IMR-90 (cell line): ENCODE results near the gene GOLT1A. TPM values are rescaled to one million over a fixed set of nuclear protein-coding genes. Genes with fewer than 3 reads are reported as not detected.

Experiments used
- ATAC-seq: fragments of 200-7000 bp; cut with Tn5 transposase; 2 replicates; pipeline ENCODE4 v1.9.1; 2020; ENCODE audit warnings: low read depth, mild to moderate bottlenecking, moderate library complexity
- BruUV-seq: library from RNA; stranded (reverse); fragments of 400-500 nt; replicated peaks from 2 replicates; lab custom pipeline; 2021; lab: Mats Ljungman, UMichigan
- CTCF ChIA-PET: fragments of 300-600 bp; formaldehyde crosslinking; extraction: SDS; loops from one replicate; lab custom pipeline; 2021; ENCODE audit warnings: antibody characterized with exemption; lab: Yijun Ruan, JAX
- POLR2A ChIA-PET: fragments of 300-600 bp; sonication (Branson Sonifier 250); formaldehyde crosslinking; loops from one replicate; lab custom pipeline; 2022; ENCODE audit warnings: antibody characterized with exemption; ENCODE audit not compliant: unreplicated experiment; lab: Charles Lee
- DNase-seq: peaks from one replicate; pipeline ENCODE4 v3.0.0; 2013
- H2AFZ ChIP-seq: replicated peaks from 2 replicates; pipeline ENCODE3; 2013; ENCODE audit warnings: low read length, mild to moderate bottlenecking; ENCODE audit not compliant: poor library complexity
- H2AK5ac ChIP-seq: 2 replicates; pipeline ENCODE4 v1.6.1; 2013; ENCODE audit warnings: low read depth, low read length, inconsistent platforms
- H2AK9ac ChIP-seq: replicated peaks from 2 replicates; pipeline ENCODE3; 2013; ENCODE audit warnings: mild to moderate bottlenecking, low read depth, low read length, moderate library complexity; ENCODE audit not compliant: poor library complexity
- H2BK120ac ChIP-seq: 2 replicates; pipeline ENCODE4 v1.6.1; 2013; ENCODE audit warnings: low read depth, low read length, inconsistent platforms
- H2BK15ac ChIP-seq: 3 replicates; pipeline ENCODE4 v1.6.1; 2013; ENCODE audit warnings: low read depth, low read length, inconsistent platforms
- H2BK20ac ChIP-seq: 2 replicates; pipeline ENCODE4 v1.6.1; 2013; ENCODE audit warnings: low read depth, mild to moderate bottlenecking, inconsistent platforms, low read length, moderate library complexity
- H2BK5ac ChIP-seq: 2 replicates; pipeline ENCODE4 v1.6.1; 2013; ENCODE audit warnings: mild to moderate bottlenecking, low read depth, low read length, inconsistent platforms; ENCODE audit not compliant: poor library complexity, severe bottlenecking
- H3K14ac ChIP-seq: replicated peaks from 2 replicates; pipeline ENCODE4 v1.6.1; 2013; ENCODE audit warnings: low read depth, low read length, inconsistent platforms
- H3K18ac ChIP-seq: 2 replicates; pipeline ENCODE4 v1.6.1; 2013; ENCODE audit warnings: low read depth, low read length, control low read depth
- H3K23ac ChIP-seq: 2 replicates; pipeline ENCODE4 v1.6.1; 2013; ENCODE audit warnings: low read depth, low read length, inconsistent platforms
- H3K27ac ChIP-seq: 2 replicates; pipeline ENCODE4 v1.5.1; 2013; ENCODE audit warnings: mild to moderate bottlenecking, control low read depth, low read length; ENCODE audit not compliant: insufficient read depth
- H3K27me3 ChIP-seq: 2 replicates; pipeline ENCODE4 v1.6.1; 2013; ENCODE audit warnings: low read length; ENCODE audit not compliant: control insufficient read depth, insufficient read depth
- H3K36me3 ChIP-seq: 2 replicates; pipeline ENCODE4 v1.6.1; 2013; ENCODE audit warnings: low read length, mixed read lengths; ENCODE audit not compliant: control insufficient read depth, insufficient read depth
- H3K4ac ChIP-seq: 2 replicates; pipeline ENCODE4 v1.6.1; 2013; ENCODE audit warnings: low read depth, low read length, inconsistent platforms
- H3K4me1 ChIP-seq: 2 replicates; pipeline ENCODE4 v1.6.1; 2013; ENCODE audit warnings: low read length, mixed read lengths; ENCODE audit not compliant: control insufficient read depth, insufficient read depth
- H3K4me2 ChIP-seq: 2 replicates; pipeline ENCODE4 v1.6.1; 2013; ENCODE audit warnings: low read depth, mild to moderate bottlenecking, control low read depth, low read length, moderate library complexity
- H3K4me3 ChIP-seq: 2 replicates; pipeline ENCODE4 v1.5.1; 2013; ENCODE audit warnings: low read depth, mild to moderate bottlenecking, control low read depth, low read length, moderate library complexity; ENCODE audit not compliant: insufficient read depth
- H3K56ac ChIP-seq: 2 replicates; pipeline ENCODE4 v1.6.1; 2013; ENCODE audit warnings: low read length, inconsistent platforms; ENCODE audit not compliant: insufficient read depth; ENCODE audit errors: extremely low read depth
- H3K79me1 ChIP-seq, 2 experiments: 2 replicates each; pipeline ENCODE4 v1.6.1; 2013; ENCODE audit warnings: low read length in 2 of 2, inconsistent platforms in 1 of 2, low read depth in 1 of 2
- H3K9ac ChIP-seq: 2 replicates; pipeline ENCODE4 v1.6.1; 2013; ENCODE audit warnings: low read depth, low read length, control low read depth
- H3K9me1 ChIP-seq: 2 replicates; pipeline ENCODE4 v1.6.1; 2013; ENCODE audit warnings: low read length, inconsistent platforms; ENCODE audit not compliant: insufficient read depth
- H3K9me3 ChIP-seq: 2 replicates; pipeline ENCODE4 v1.6.1; 2013; ENCODE audit warnings: low read length; ENCODE audit not compliant: control insufficient read depth, insufficient read depth
- H4K20me1 ChIP-seq: 2 replicates; pipeline ENCODE4 v1.6.1; 2013; ENCODE audit warnings: low read length, inconsistent platforms; ENCODE audit not compliant: insufficient read depth
- H4K5ac ChIP-seq: 2 replicates; pipeline ENCODE4 v1.6.1; 2013; ENCODE audit warnings: mild to moderate bottlenecking, low read depth, low read length, control low read depth
- H4K8ac ChIP-seq, 2 experiments: 2 replicates each; pipeline ENCODE4 v1.6.1; 2013; ENCODE audit warnings: low read depth in 2 of 2, low read length in 2 of 2, control low read depth in 1 of 2, inconsistent platforms in 1 of 2
- H4K91ac ChIP-seq: 2 replicates; pipeline ENCODE4 v1.6.1; 2013; ENCODE audit warnings: low read depth, low read length, inconsistent platforms; ENCODE audit not compliant: insufficient read depth
- CEBPB ChIP-seq: IDR thresholded peaks from 2 replicates; pipeline ENCODE4 v1.6.1; 2012; ENCODE audit warnings: low read depth, low read length, improper control_type of control experiment
- CHD1 ChIP-seq: IDR thresholded peaks from 2 replicates; pipeline ENCODE4 v1.6.1; 2012; ENCODE audit warnings: low read depth, low read length, improper control_type of control experiment
- ELK1 ChIP-seq: fragments of 150-350 bp; IDR thresholded peaks from 2 replicates; pipeline ENCODE4 v1.6.1; 2016; ENCODE audit warnings: low read depth, mild to moderate bottlenecking, low read length, moderate library complexity, borderline replicate concordance
- FOS ChIP-seq: fragments of 150-350 bp; IDR thresholded peaks from 2 replicates; pipeline ENCODE4 v1.6.1; 2016; ENCODE audit warnings: low read depth, low read length
- MAFK ChIP-seq: IDR thresholded peaks from 2 replicates; pipeline ENCODE4 v1.6.1; 2012; ENCODE audit warnings: low read depth, low read length, improper control_type of control experiment
- MXI1 ChIP-seq: IDR thresholded peaks from 2 replicates; pipeline ENCODE4 v1.6.1; 2012; ENCODE audit warnings: low read depth, mild to moderate bottlenecking, low read length, moderate library complexity, borderline replicate concordance
- NFE2L2 ChIP-seq: fragments of 150-350 bp; IDR thresholded peaks from 2 replicates; pipeline ENCODE4 v1.6.1; 2016; ENCODE audit warnings: low read depth, mild to moderate bottlenecking, low read length
- POLR2A ChIP-seq: IDR thresholded peaks from 2 replicates; pipeline ENCODE4 v1.6.1; 2012; ENCODE audit warnings: mild to moderate bottlenecking, low read depth, low read length
- RAD21 ChIP-seq: IDR thresholded peaks from 2 replicates; pipeline ENCODE4 v1.6.1; 2012; ENCODE audit warnings: low read length, improper control_type of control experiment
- RCOR1 ChIP-seq: IDR thresholded peaks from 2 replicates; pipeline ENCODE4 v1.6.1; 2012; ENCODE audit warnings: mild to moderate bottlenecking, low read length, improper control_type of control experiment; ENCODE audit not compliant: insufficient replicate concordance
- RFX5 ChIP-seq: IDR thresholded peaks from 2 replicates; pipeline ENCODE4 v1.8.0; 2012; ENCODE audit warnings: low read depth, mild to moderate bottlenecking, low read length, moderate library complexity
- SMC3 ChIP-seq: fragments of 150-350 bp; IDR thresholded peaks from 2 replicates; pipeline ENCODE4 v1.6.1; 2016; ENCODE audit warnings: low read depth, mild to moderate bottlenecking, antibody characterized with exemption, low read length, moderate library complexity
- USF2 ChIP-seq: fragments of 150-350 bp; IDR thresholded peaks from 2 replicates; pipeline ENCODE4 v1.6.1; 2017; ENCODE audit warnings: mild to moderate bottlenecking, antibody characterized with exemption, low read length, low read depth
- WGBS, 2 experiments: methylation state at CpG; one replicate each; pipeline versions ENCODE4 v1.1.5 to v1.1.7; 2013; ENCODE audit warnings: missing lambda C conversion rate in 2 of 2; ENCODE audit not compliant: insufficient read length in 1 of 2; ENCODE audit errors: extremely low coverage in 2 of 2; 5-methylcytosine and 5-hydroxymethylcytosine counted together
- dilution Hi-C: fragments of 300-500 bp; cut with HindIII; formaldehyde crosslinking; loops from one replicate; pipeline ENCODE4 v1.14.3; 2018; ENCODE audit warnings: low sequenced_read_pairs; ENCODE audit not compliant: unreplicated experiment
- in situ Hi-C: fragments of 300-500 bp; cut with MboI; formaldehyde crosslinking; loops from 3 replicates; pipeline ENCODE4 v1.14.3; 2019; ENCODE audit warnings: low sequenced_read_pairs, inconsistent platforms, mixed read lengths
- intact Hi-C: fragments of 100-400 bp; cut with micrococcal nuclease; formaldehyde crosslinking; loops from 2 replicates; pipeline ENCODE4 v1.10.0; 2022
- polyA plus RNA-seq, 3 experiments: library from polyadenylated mRNA; depleted of rRNA; stranded (reverse); fragments of >200 nt; gene quantifications; 2 replicates each; pipeline ENCODE4 v1.2.3, GENCODE V29; 2012; ENCODE audit warnings: low replicate concordance in 1 of 3
- total RNA-seq: library from RNA; depleted of rRNA; stranded (reverse); fragments of >200 nt; gene quantifications from 2 replicates; pipeline ENCODE4 v1.2.3, GENCODE V29; 2012
- TF ChIP-seq, protein P1 (sequence below): conservative IDR thresholded peaks from 2 replicates; pipeline ENCODE4 v1.5.1; 2012; ENCODE audit warnings: mild to moderate bottlenecking, low read depth, low read length, improper control_type of control experiment

GOLT1A gene
- total and polyA plus RNA-seq, 2 of the 4 experiments (the other 2 are of a cell fraction), result 0.32 TPM; not detected in 1

- H3K56ac ChIP-seq, result peak within 1 kb of the TSS; percentile 65; the same call in 1 of the 2 replicates
- intact Hi-C loops, result no loop called here
- peak within 1 kb of the TSS; percentile 100 for H3K4ac ChIP-seq
- ChIA-PET CTCF (interaction anchor here (0.9 kb wide), 1 partner anchor 34 kb away, joined by 3 read pairs; no protein-coding TSS in a partner anchor), POLR2A (no interaction called here)
- no peaks in the 10 kb centered on the region for H3K36me3 ChIP-seq
- H3K18ac ChIP-seq, result peak within 1 kb of the TSS; percentile 98; the same call in 1 of the 2 replicates
- ATAC-seq (peak; percentile 10), DNase-seq (peak; percentile 16)
- H2AK9ac ChIP-seq, result peak within 1 kb of the TSS; percentile 81
- H3K27ac ChIP-seq, result peak within 1 kb of the TSS; percentile 8; the same call in 1 of the 2 replicates
- peak within 1 kb of the TSS; percentile 16; the same call in 1 of the 2 replicates for H3K4me3 ChIP-seq
- peak within 1 kb of the TSS; percentile 72 to 99 for H4K8ac ChIP-seq
- WGBS, 2 experiments, result 36% methylated on average over 4 of the region's 18 CpGs; no CpG with 5 or more reads in 1 of the 2 experiments
- H3K23ac ChIP-seq, result peak within 1 kb of the TSS; percentile 100
- peak within 1 kb of the TSS; percentile 99 for H4K91ac ChIP-seq
- peak within 1 kb of the TSS; percentile 100 for H2BK5ac ChIP-seq
- H2BK15ac ChIP-seq, result peak within 1 kb of the TSS; percentile 100
- H2BK20ac ChIP-seq, result peak within 1 kb of the TSS; percentile 100
- peak within 1 kb of the TSS; percentile 100 for H2AK5ac ChIP-seq
- no peaks in the 10 kb centered on the region for H3K9me3 ChIP-seq
- H3K4me1 ChIP-seq, result peaks cover 34% of the 10 kb centered on the region
- peak within 1 kb of the TSS; percentile 100 for H2BK120ac ChIP-seq
- H3K4me2 ChIP-seq, result peak within 1 kb of the TSS; percentile 45; the same call in 1 of the 2 replicates
- no peaks in the 10 kb centered on the region for H4K20me1 ChIP-seq
- in situ Hi-C loops, result no loop called here
- peak within 1 kb of the TSS; percentile 92; the same call in 1 of the 2 replicates for H4K5ac ChIP-seq
- no TSS peak for BruUV-seq
- no peaks in the 10 kb centered on the region for H3K27me3 ChIP-seq
- dilution Hi-C loops, result no loop called here
- H3K14ac ChIP-seq, result peak within 1 kb of the TSS; percentile 100
- peak within 1 kb of the TSS; percentile 0; the same call in 1 of the 2 replicates for H3K9ac ChIP-seq
- peaks cover 35% of the 10 kb centered on the region for H3K9me1 ChIP-seq
- H2AFZ ChIP-seq, result peak within 1 kb of the TSS; percentile 80
- peaks cover 6 to 31% of the 10 kb centered on the region in 2 experiments; a peak in 3 of 4 replicates for H3K79me1 ChIP-seq
- TF ChIP-seq USF2 (no peak), POLR2A (no peak), CHD1 (no peak), RAD21 (no peak), SMC3 (no peak), NFE2L2 (no peak), RFX5 (no peak), RCOR1 (no peak), ELK1 (no peak), MXI1 (no peak), CEBPB (no peak), MAFK (no peak), FOS (no peak)
- TF ChIP-seq, protein P1, sequence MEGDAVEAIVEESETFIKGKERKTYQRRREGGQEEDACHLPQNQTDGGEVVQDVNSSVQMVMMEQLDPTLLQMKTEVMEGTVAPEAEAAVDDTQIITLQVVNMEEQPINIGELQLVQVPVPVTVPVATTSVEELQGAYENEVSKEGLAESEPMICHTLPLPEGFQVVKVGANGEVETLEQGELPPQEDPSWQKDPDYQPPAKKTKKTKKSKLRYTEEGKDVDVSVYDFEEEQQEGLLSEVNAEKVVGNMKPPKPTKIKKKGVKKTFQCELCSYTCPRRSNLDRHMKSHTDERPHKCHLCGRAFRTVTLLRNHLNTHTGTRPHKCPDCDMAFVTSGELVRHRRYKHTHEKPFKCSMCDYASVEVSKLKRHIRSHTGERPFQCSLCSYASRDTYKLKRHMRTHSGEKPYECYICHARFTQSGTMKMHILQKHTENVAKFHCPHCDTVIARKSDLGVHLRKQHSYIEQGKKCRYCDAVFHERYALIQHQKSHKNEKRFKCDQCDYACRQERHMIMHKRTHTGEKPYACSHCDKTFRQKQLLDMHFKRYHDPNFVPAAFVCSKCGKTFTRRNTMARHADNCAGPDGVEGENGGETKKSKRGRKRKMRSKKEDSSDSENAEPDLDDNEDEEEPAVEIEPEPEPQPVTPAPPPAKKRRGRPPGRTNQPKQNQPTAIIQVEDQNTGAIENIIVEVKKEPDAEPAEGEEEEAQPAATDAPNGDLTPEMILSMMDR, result no peak
Measured at GRCh38 chr1:204196068-204196795, 17.6 kb downstream of the GOLT1A start, which contains the start of gene KISS1. KISS1 (minus strand) TSS chr1:204196491; CDS start chr1:204192876, 3,615 bp downstream.
